ENCODE data around the gene PGGHG.

Gene PGGHG

DNA sequence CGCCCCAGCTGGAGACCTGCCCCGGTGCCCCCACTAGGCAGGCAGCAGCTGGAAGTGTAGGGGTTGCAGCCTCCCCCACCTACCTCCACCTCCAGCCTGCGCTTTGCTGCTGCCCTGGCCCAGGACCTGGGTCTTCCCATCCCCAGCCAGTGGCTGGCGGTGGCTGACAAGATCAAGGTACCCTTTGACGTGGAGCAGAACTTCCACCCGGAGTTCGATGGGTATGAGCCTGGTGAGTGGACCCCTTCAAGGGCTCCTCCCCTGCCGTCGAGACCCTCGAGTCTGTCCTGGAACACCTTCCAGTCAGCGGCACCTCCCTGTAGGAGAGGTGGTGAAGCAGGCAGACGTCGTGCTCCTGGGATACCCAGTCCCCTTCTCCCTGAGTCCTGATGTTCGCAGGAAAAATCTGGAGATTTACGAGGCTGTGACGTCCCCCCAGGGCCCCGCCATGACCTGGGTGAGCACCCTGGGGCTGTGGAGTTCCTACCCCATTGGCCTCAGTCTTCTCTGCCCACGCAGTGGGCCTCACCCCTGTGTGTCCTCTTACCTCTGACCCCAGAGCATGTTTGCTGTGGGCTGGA is 4.4 kb downstream of the PGGHG start:
- Histone ChIP-seq H3K79me2 (ENCODE audit: insufficient read depth, low read length) (peaks cover 1% of the 10 kb centered on the region; the same call in 1 of the 2 replicates), H2AFZ (ENCODE audit: low read depth, low read length) (no peak overlapping the region), H3K4me1 (ENCODE audit: insufficient read depth, low read length) (peaks cover 29% of the 10 kb centered on the region), H3K27ac (ENCODE audit: low read length) (no peak overlapping the region), H3K4me3 (ENCODE audit: low read depth in 1 of 2, low read length in 2 of 2) (no peak overlapping the region), H3K9me3 (ENCODE audit: insufficient read depth, low read length, severe bottlenecking) (no peaks in the 10 kb centered on the region), H4K20me1 (ENCODE audit: insufficient read depth, low read length) (peaks cover 10% of the 10 kb centered on the region), H3K9ac (ENCODE audit: low read depth, low read length) (no peak overlapping the region), H3K36me3 (ENCODE audit: insufficient read depth, low read length) (peaks cover 32% of the 10 kb centered on the region), H3K27me3 (ENCODE audit: insufficient read depth, low read length, poor library complexity) (peaks cover 2% of the 10 kb centered on the region), H3K4me2 (ENCODE audit: insufficient read depth, low read length) (no peak overlapping the region)
- no peak for TF ChIP-seq EZH2 (IDR thresholded peaks at IDR 0.05; ENCODE audit: borderline replicate concordance, low read depth, low read length, severe bottlenecking)
- TF ChIP-seq, protein P1, sequence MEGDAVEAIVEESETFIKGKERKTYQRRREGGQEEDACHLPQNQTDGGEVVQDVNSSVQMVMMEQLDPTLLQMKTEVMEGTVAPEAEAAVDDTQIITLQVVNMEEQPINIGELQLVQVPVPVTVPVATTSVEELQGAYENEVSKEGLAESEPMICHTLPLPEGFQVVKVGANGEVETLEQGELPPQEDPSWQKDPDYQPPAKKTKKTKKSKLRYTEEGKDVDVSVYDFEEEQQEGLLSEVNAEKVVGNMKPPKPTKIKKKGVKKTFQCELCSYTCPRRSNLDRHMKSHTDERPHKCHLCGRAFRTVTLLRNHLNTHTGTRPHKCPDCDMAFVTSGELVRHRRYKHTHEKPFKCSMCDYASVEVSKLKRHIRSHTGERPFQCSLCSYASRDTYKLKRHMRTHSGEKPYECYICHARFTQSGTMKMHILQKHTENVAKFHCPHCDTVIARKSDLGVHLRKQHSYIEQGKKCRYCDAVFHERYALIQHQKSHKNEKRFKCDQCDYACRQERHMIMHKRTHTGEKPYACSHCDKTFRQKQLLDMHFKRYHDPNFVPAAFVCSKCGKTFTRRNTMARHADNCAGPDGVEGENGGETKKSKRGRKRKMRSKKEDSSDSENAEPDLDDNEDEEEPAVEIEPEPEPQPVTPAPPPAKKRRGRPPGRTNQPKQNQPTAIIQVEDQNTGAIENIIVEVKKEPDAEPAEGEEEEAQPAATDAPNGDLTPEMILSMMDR (IDR thresholded peaks at IDR 0.05; ENCODE audit: borderline replicate concordance, extremely low read depth, low read length, poor library complexity, severe bottlenecking) = no peak
- ATAC-seq (ENCODE audit: insufficient read depth, low read depth) (no peak), DNase-seq (no peak)

DNA sequence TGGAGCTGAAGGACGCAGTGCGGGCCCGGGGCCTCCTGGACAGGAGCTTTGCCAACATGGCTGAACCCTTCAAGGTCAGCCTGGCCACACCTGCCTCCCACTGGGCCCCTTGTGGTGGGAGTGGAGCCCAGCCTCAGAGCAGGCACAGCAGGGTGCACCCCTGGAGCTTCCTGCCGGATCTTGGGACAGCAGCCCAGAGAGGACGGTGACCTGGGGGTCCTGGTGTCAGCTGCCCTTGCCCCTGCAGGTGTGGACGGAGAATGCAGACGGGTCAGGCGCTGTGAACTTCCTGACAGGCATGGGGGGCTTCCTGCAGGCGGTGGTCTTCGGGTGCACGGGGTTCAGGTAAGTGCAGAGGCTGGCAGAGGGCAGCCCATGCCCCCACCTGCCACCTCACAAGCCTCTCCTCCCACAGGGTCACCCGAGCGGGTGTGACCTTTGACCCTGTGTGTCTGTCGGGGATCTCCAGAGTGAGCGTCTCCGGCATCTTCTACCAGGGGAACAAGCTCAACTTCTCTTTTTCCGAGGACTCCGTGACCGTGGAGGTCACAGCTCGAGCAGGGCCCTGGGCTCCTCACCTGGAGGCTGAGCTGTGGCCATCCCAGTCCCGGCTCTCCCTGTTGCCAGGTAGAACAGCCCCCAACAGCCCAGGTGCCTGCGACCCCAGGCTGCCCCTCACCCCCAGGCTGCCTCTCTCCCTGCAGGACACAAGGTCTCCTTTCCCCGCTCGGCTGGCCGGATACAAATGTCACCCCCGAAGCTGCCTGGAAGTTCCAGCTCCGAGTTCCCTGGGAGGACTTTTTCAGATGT is 5.1 kb downstream of the PGGHG start:
- Histone ChIP-seq H2AFZ (ENCODE audit: low read depth, low read length) (no peak overlapping the region), H3K27me3 (ENCODE audit: insufficient read depth, low read length, poor library complexity) (no peaks in the 10 kb centered on the region), H3K9me3 (ENCODE audit: insufficient read depth, low read length, severe bottlenecking) (no peaks in the 10 kb centered on the region), H3K9ac (ENCODE audit: low read depth, low read length) (no peak overlapping the region), H3K4me2 (ENCODE audit: insufficient read depth, low read length) (no peak overlapping the region), H3K4me3 (ENCODE audit: low read depth in 1 of 2, low read length in 2 of 2) (no peak overlapping the region), H3K79me2 (ENCODE audit: insufficient read depth, low read length) (no peaks in the 10 kb centered on the region), H3K36me3 (ENCODE audit: insufficient read depth, low read length) (peaks cover 32% of the 10 kb centered on the region), H4K20me1 (ENCODE audit: insufficient read depth, low read length) (peaks cover 10% of the 10 kb centered on the region), H3K27ac (ENCODE audit: low read length) (no peak overlapping the region), H3K4me1 (ENCODE audit: insufficient read depth, low read length) (peaks cover 28% of the 10 kb centered on the region)
- DNase-seq (no peak), ATAC-seq (ENCODE audit: insufficient read depth, low read depth) (no peak)
- no peak for TF ChIP-seq EZH2 (IDR thresholded peaks at IDR 0.05; ENCODE audit: borderline replicate concordance, low read depth, low read length, severe bottlenecking)
- TF ChIP-seq, protein P1 (IDR thresholded peaks at IDR 0.05; ENCODE audit: borderline replicate concordance, extremely low read depth, low read length, poor library complexity, severe bottlenecking) = no peak

DNA sequence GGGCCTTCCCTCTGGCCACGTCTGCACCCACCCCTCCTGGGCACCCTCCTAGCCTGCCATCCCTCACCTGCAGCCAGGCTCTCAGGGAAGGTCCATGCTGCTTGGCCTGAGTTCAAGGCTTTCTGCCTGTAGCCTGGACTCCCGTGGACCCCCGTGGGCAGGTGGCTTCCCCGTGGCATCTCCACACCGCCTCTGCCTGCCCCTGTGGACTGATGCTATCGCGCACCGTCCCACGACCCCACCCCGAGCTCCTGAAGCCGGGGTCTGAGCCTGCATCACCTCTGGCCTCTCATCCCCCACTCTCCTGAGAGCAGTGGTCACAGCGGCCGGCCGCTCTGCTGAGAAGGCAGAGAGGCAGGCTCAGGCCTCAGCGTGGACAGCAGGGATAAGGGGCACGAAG is 5.9 kb downstream of the PGGHG start:
- Histone ChIP-seq H3K9me3 (ENCODE audit: insufficient read depth, low read length, severe bottlenecking) (no peaks in the 10 kb centered on the region), H3K9ac (ENCODE audit: low read depth, low read length) (no peak overlapping the region), H3K79me2 (ENCODE audit: insufficient read depth, low read length) (no peaks in the 10 kb centered on the region), H3K27me3 (ENCODE audit: insufficient read depth, low read length, poor library complexity) (peaks cover under 1% of the 10 kb centered on the region), H3K36me3 (ENCODE audit: insufficient read depth, low read length) (peaks cover 32% of the 10 kb centered on the region), H3K4me1 (ENCODE audit: insufficient read depth, low read length) (peaks cover 23% of the 10 kb centered on the region), H3K4me3 (ENCODE audit: low read depth in 1 of 2, low read length in 2 of 2) (no peak overlapping the region), H4K20me1 (ENCODE audit: insufficient read depth, low read length) (peaks cover 10% of the 10 kb centered on the region), H3K27ac (ENCODE audit: low read length) (no peak overlapping the region), H2AFZ (ENCODE audit: low read depth, low read length) (no peak overlapping the region), H3K4me2 (ENCODE audit: insufficient read depth, low read length) (no peak overlapping the region)
- ATAC-seq (ENCODE audit: insufficient read depth, low read depth) = no peak
- no peak for TF ChIP-seq EZH2 (IDR thresholded peaks at IDR 0.05; ENCODE audit: borderline replicate concordance, low read depth, low read length, severe bottlenecking)
- TF ChIP-seq, protein P1 (IDR thresholded peaks at IDR 0.05; ENCODE audit: borderline replicate concordance, extremely low read depth, low read length, poor library complexity, severe bottlenecking) = no peak
- no peak for DNase-seq
